ENCODE measurements around the gene CCL25.

Gene CCL25

DNA sequence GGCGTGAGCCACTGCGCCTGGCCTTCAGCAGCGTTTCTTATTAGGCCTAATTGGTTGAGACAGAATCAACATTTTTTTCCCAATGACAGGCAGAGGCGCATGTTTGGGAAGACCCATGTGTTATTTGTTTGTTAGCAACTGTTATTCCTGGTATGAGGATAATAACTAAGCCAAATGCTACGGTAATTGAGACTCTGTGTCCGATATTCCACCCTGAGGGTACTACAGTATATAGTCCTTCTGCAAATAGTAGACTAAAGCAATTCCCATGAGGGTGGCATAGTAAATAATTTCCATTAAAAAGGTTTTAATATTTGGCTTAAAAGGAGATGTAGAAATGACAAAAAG, 18.4 kb upstream of the CCL25 start:
- no peak for TF ChIP-seq CTCF (IDR thresholded peaks at IDR 0.05; ENCODE audit: borderline replicate concordance, insufficient read depth, low read depth, low read length)

DNA sequence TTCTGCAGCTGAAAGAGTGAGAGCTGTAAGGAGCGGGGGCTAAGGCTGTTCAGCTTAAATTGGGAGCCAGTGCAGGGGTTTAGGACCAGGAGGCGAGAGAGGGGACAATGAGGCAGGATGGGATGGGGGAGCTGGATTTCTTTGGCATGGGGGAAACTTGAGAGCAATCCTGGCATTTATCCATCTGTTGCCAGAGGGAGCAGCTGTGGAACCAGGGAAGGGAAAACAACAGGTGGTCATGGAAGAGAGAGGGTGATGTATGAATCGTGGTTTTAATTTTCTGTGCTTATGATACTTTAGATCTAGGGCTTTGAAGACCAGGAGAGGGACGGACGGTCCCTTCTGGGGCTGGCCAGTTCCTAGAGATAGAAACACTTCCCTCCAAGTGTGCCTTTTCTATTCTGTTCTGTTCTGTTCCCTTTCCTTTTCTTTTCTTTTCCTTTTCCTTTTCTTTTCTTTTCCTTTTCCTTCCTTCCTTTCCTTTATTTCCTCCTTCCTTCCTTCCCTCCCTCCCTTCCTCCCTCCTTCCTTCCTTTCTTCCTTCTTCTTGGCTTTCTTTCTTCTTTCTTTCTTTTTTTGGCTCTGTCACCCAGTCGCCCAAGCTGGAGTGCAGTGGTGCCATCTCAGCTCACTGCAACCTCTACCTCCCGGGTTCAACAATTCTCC, 16.0 kb upstream of the CCL25 start:
- H3K4me3 ChIP-seq (ENCODE audit: low read depth, low read length), result no peak overlapping the region
- no peak for TF ChIP-seq CTCF (IDR thresholded peaks at IDR 0.05; ENCODE audit: borderline replicate concordance, insufficient read depth, low read depth, low read length)

More for the DNA sequence above, 18.4 kb upstream of the CCL25 start:
- H3K4me3 ChIP-seq (ENCODE audit: low read depth, low read length), result no peak overlapping the region

DNA sequence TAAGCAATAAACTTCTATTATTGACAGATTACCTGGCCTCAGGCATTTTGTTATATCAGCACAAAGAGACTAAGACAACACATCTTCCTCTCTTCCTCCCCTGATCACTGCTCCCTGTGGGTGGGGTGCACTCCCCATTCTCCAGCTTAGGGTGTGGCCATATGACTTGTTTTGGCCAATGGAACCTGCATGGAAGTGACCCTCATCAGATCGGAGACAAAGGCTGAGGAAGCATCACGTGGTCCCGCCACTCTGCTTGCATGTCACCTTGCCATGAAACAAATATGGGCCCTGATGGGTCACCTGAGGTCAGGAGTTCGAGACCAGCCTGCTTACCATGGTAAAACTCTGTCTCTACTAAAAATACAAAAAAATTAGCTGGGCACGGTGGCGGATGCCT, 13.7 kb upstream of the CCL25 start:
- no peak overlapping the region for H3K4me3 ChIP-seq (ENCODE audit: low read depth, low read length)
- no peak for TF ChIP-seq CTCF (IDR thresholded peaks at IDR 0.05; ENCODE audit: borderline replicate concordance, insufficient read depth, low read depth, low read length)

DNA sequence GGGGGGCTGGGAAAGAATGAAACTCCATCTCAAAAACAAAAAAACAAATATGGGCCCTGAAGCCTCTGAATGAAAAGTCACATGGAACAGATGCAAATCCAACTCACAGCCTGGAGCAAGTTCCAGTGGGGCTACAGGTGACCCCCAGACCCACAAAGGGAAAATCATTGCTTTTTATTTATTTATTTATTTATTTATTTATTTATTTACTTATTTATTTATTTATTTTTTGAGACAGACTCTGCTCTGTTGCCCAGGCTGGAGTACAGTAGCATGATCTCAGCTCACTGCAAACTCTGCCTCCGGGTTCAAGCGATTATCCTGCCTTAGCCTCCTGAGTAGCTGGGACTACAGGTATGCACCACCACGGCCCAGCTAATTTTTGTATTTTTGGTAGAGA, 13.3 kb upstream of the CCL25 start:
- TF ChIP-seq CTCF (IDR thresholded peaks at IDR 0.05; ENCODE audit: borderline replicate concordance, insufficient read depth, low read depth, low read length), result no peak
- no peak overlapping the region for H3K4me3 ChIP-seq (ENCODE audit: low read depth, low read length)

GRCh38 chr19:8041531-8041931, 11.0 kb upstream of the CCL25 start:
- H3K4me3 ChIP-seq (ENCODE audit: low read depth, low read length), result no peak overlapping the region
- no peak for TF ChIP-seq CTCF (IDR thresholded peaks at IDR 0.05; ENCODE audit: borderline replicate concordance, insufficient read depth, low read depth, low read length)

- no peak for TF ChIP-seq CTCF (IDR thresholded peaks at IDR 0.05; ENCODE audit: borderline replicate concordance, insufficient read depth, low read depth, low read length)
- H3K4me3 ChIP-seq (ENCODE audit: low read depth, low read length), result no peak overlapping the region
These were observed 9.7 kb upstream of the CCL25 start for GRCh38 chr19:8042900-8043299.

- no peak for TF ChIP-seq CTCF (IDR thresholded peaks at IDR 0.05; ENCODE audit: borderline replicate concordance, insufficient read depth, low read depth, low read length)
- H3K4me3 ChIP-seq (ENCODE audit: low read depth, low read length), result no peak overlapping the region
These were observed 8.5 kb upstream of the CCL25 start for GRCh38 chr19:8044018-8044417.

Data from GM12875 (cell line).